K562 (cell line): Measurements from ENCODE around the gene AHSA1. TPM values are rescaled to one million over a fixed set of nuclear protein-coding genes. Genes with fewer than 3 reads are reported as not detected.

Source experiments
- ARID4B ChIP-seq: sonication (generic); formaldehyde crosslinking; IDR thresholded peaks from 2 replicates; pipeline ENCODE4 v1.8.0; 2022; ENCODE audit warnings: mild to moderate bottlenecking, missing genetic modification reagents
- BRD4 ChIP-seq: fragments of 200-600 bp; sonication (generic); IDR thresholded peaks from 2 replicates; pipeline ENCODE4 v1.6.1; 2017; ENCODE audit warnings: inconsistent platforms
- CTBP1 ChIP-seq: fragments of 450-650 bp; IDR thresholded peaks from 2 replicates; pipeline ENCODE4 v1.6.1; 2016; ENCODE audit warnings: borderline replicate concordance
- CTCF ChIP-seq, 3 experiments: IDR thresholded peaks in 2 of 3; conservative IDR thresholded peaks in 1 of 3; 2 replicates each; pipeline ENCODE4 v1.5.1; 2011 to 2012; ENCODE audit warnings: low read length in 3 of 3, mild to moderate bottlenecking in 3 of 3, control low read depth in 2 of 3, improper control_type of control experiment in 1 of 3, inconsistent platforms in 1 of 3, low read depth in 1 of 3, mixed read lengths in 1 of 3, moderate library complexity in 1 of 3; ENCODE audit not compliant: insufficient read depth in 2 of 3
- ELF1 ChIP-seq: fragments of 200-800 bp; sonication (Bioruptor generic); IDR thresholded peaks from 2 replicates; pipeline ENCODE4 v1.6.1; 2016; ENCODE audit warnings: missing genetic modification characterization, missing compliant biosample characterization
- HEY1 ChIP-seq: fragments of 250-450 bp; sonication (Bioruptor Pico); IDR thresholded peaks from 2 replicates; pipeline ENCODE4 v1.5.0; 2020; ENCODE audit warnings: mild to moderate bottlenecking, moderate library complexity, borderline replicate concordance
- NFIC ChIP-seq: fragments of 450-650 bp; IDR thresholded peaks from 2 replicates; pipeline ENCODE4 v1.6.1; 2017; ENCODE audit warnings: mild to moderate bottlenecking, inconsistent platforms
- NR2C2 ChIP-seq, 2 experiments: fragments of 200-800 bp in 1 of 2; sonication (Bioruptor generic) in 1 of 2; sonication (generic) in 1 of 2; formaldehyde crosslinking in 1 of 2; IDR thresholded peaks; 2 replicates each; pipeline versions ENCODE4 v1.6.1 to v1.8.0; 2016 to 2022; ENCODE audit warnings: mild to moderate bottlenecking in 1 of 2, missing compliant biosample characterization in 1 of 2, missing genetic modification characterization in 1 of 2, missing genetic modification reagents in 1 of 2
- SMARCA4 ChIP-seq: fragments of 450-650 bp; IDR thresholded peaks from 2 replicates; pipeline ENCODE4 v1.6.1; 2016
- SMARCC2 ChIP-seq: fragments of 450-650 bp; IDR thresholded peaks from 2 replicates; pipeline ENCODE4 v1.6.1; 2017; ENCODE audit warnings: antibody characterized with exemption, moderate library complexity, mild to moderate bottlenecking, low read depth
- THAP12 ChIP-seq: fragments of 250-450 bp; sonication (Bioruptor Pico); IDR thresholded peaks from 2 replicates; pipeline ENCODE4 v1.9.0; 2021; ENCODE audit warnings: mild to moderate bottlenecking, inconsistent platforms
- XRCC5 ChIP-seq: fragments of 200-400 bp; formaldehyde crosslinking; IDR thresholded peaks from 2 replicates; pipeline ENCODE4 v1.6.1; 2017; ENCODE audit warnings: low read depth, mild to moderate bottlenecking, low read length
- YY1 ChIP-seq, 3 experiments: IDR thresholded peaks; 2 replicates each; pipeline ENCODE4 v1.6.1; 2011; ENCODE audit warnings: low read length in 2 of 3, mild to moderate bottlenecking in 2 of 3, moderate library complexity in 2 of 3, borderline replicate concordance in 1 of 3, control low read depth in 1 of 3, low read depth in 1 of 3; ENCODE audit not compliant: insufficient read depth in 3 of 3, insufficient replicate concordance in 2 of 3, control insufficient read depth in 1 of 3, insufficient read length in 1 of 3; ENCODE audit errors: extremely low read depth in 1 of 3
- ZBTB34 ChIP-seq: fragments of 250-450 bp; sonication (Bioruptor Pico); IDR thresholded peaks from 2 replicates; pipeline ENCODE4 v1.8.0; 2021; ENCODE audit warnings: mild to moderate bottlenecking, moderate library complexity
- ZNF232 ChIP-seq: sonication (generic); formaldehyde crosslinking; IDR thresholded peaks from 2 replicates; pipeline ENCODE4 v1.8.0; 2022; ENCODE audit warnings: mild to moderate bottlenecking, missing genetic modification reagents
- ZNF764 ChIP-seq: fragments of 250-450 bp; sonication (Bioruptor Pico); IDR thresholded peaks from 2 replicates; pipeline ENCODE4 v1.4.0; 2020; ENCODE audit warnings: low read depth, mild to moderate bottlenecking, moderate library complexity
- polyA plus RNA-seq, 8 experiments: library from polyadenylated mRNA; depleted of rRNA in 4 of 8; stranded (reverse) in 5 of 8; unstranded in 3 of 8; fragments of >200 nt; fragmentation: Nextera tagmentation in 2 of 8; fragmentation: Illumina TruSeq in 1 of 8; extraction: Ambion mirVana in 2 of 8; extraction: Trizol in 1 of 8; gene quantifications; 2 replicates each; pipeline versions ENCODE4 v1.2.1 to v1.2.3, GENCODE V29; 2011 to 2014; ENCODE audit warnings: inconsistent platforms in 1 of 8, missing spikeins in 1 of 8
- total RNA-seq, 7 experiments: library from RNA; depleted of rRNA in 6 of 7; stranded (reverse); fragments of >200 nt in 6 of 7; fragmentation: Illumina TruSeq in 2 of 7; extraction: Trizol in 2 of 7; gene quantifications; 2 replicates each; pipeline versions ENCODE4 v1.2.1 to v1.2.3, GENCODE V29; 2011 to 2021; ENCODE audit warnings: low replicate concordance in 1 of 7

The AHSA1 gene
- total and polyA plus RNA-seq, 9 of the 15 experiments (the other 6 are each of a cell fraction or from before 2014, with no cell fraction given): 41.4 to 317 (median 184) TPM

- TF ChIP-seq YY1 (IDR thresholded peaks at IDR 0.05; ENCODE audit: borderline replicate concordance in 1 of 3, control insufficient read depth in 1 of 3, extremely low read depth in 1 of 3, insufficient read depth in 3 of 3, insufficient read length in 1 of 3, insufficient replicate concordance in 2 of 3, low read depth in 1 of 3, low read length in 2 of 3) (peak in 1 of 3 experiments; percentile 59), SMARCA4 (peak; percentile 74), NFIC (peak; percentile 60), ZBTB34 (no peak), ARID4B (CRISPR knock-in tag) (no peak), XRCC5 (no peak), THAP12 (CRISPR knock-in tag) (no peak), ELF1 (tag) (no peak), BRD4 (no peak), ZNF232 (CRISPR knock-in tag) (no peak), ZNF764 (CRISPR knock-in tag) (no peak), SMARCC2 (0 out of 2 replicates have a peak, but pooled peaks have one; percentile 45), CTCF (IDR thresholded peaks at IDR 0.05 in 2 of 3, conservative IDR thresholded peaks at IDR 0.05 in 1 of 3; ENCODE audit: insufficient read depth in 2 of 3, low read depth in 1 of 3, low read length in 3 of 3) (peak; percentile 30 to 45 (median 39); a peak in 4 of 6 replicates), HEY1 (no peak), CTBP1 (no peak; the same call in 1 of the 2 replicates), NR2C2 (CRISPR knock-in tag; IDR thresholded peaks at IDR 0.05) (no peak), NR2C2 (tag; IDR thresholded peaks at IDR 0.05) (no peak)
Measured at GRCh38 chr14:77409131-77409533, 48.8 kb upstream of the AHSA1 start (continued).
